KMS-11 (cell line): Measurements from ENCODE around the gene OLFML2A.

Source experiments
- H2AFZ ChIP-seq: fragments of 200-600 bp; sonication (generic); 2 replicates; pipeline ENCODE4 v1.6.1; 2016; ENCODE audit warnings: antibody characterized with exemption, mixed run types, low read depth
- H3K27ac ChIP-seq: fragments of 200-600 bp; sonication (generic); 2 replicates; pipeline ENCODE4 v1.6.1; 2016; ENCODE audit warnings: mild to moderate bottlenecking, mixed run types
- H3K27me3 ChIP-seq: fragments of 200-600 bp; sonication (generic); 2 replicates; pipeline ENCODE4 v1.6.1; 2017; ENCODE audit warnings: mild to moderate bottlenecking, low read depth, mixed run types, moderate library complexity; ENCODE audit not compliant: insufficient read depth
- H3K36me3 ChIP-seq: fragments of 200-600 bp; sonication (generic); 2 replicates; pipeline ENCODE4 v1.6.1; 2017; ENCODE audit warnings: mild to moderate bottlenecking, mixed run types; ENCODE audit not compliant: insufficient read depth
- H3K4me1 ChIP-seq: fragments of 200-600 bp; sonication (generic); 2 replicates; pipeline ENCODE4 v1.6.1; 2016; ENCODE audit warnings: mild to moderate bottlenecking, low read depth, mixed run types; ENCODE audit not compliant: poor library complexity, severe bottlenecking
- H3K4me2 ChIP-seq: fragments of 200-600 bp; sonication (generic); 2 replicates; pipeline ENCODE4 v1.7.0; 2016; ENCODE audit warnings: mild to moderate bottlenecking, mixed run types
- H3K4me3 ChIP-seq: fragments of 200-600 bp; sonication (generic); IDR thresholded peaks from 2 replicates; pipeline ENCODE4 v1.6.1; 2017; ENCODE audit warnings: low read depth, low read length, mixed read lengths; ENCODE audit not compliant: insufficient read depth
- H3K79me2 ChIP-seq: fragments of 200-600 bp; sonication (generic); 2 replicates; pipeline ENCODE4 v1.6.1; 2016; ENCODE audit warnings: low read depth, mixed run types; ENCODE audit not compliant: insufficient read depth
- H3K9ac ChIP-seq: fragments of 200-600 bp; sonication (generic); 2 replicates; pipeline ENCODE4 v1.6.1; 2016; ENCODE audit warnings: mild to moderate bottlenecking, mixed run types
- H4K20me1 ChIP-seq: fragments of 200-600 bp; sonication (generic); 2 replicates; pipeline ENCODE4 v1.6.1; 2016; ENCODE audit warnings: mild to moderate bottlenecking, mixed run types; ENCODE audit not compliant: insufficient read depth
- TF ChIP-seq, protein P1 (sequence below): fragments of 200-600 bp; sonication (generic); conservative IDR thresholded peaks from 2 replicates; pipeline ENCODE4 v1.6.1; 2017; ENCODE audit warnings: low read depth, mild to moderate bottlenecking, antibody characterized with exemption, low read length, moderate library complexity, mixed read lengths

OLFML2A gene

GRCh38 chr9:124818431-124819281 is 41.7 kb downstream of the OLFML2A start:
- Histone ChIP-seq H3K4me1 (no peaks in the 10 kb centered on the region), H3K79me2 (no peaks in the 10 kb centered on the region), H3K9ac (no peak overlapping the region), H3K27me3 (no peaks in the 10 kb centered on the region), H3K4me2 (no peak overlapping the region), H2AFZ (no peak overlapping the region), H3K27ac (no peak overlapping the region), H3K4me3 (no peak overlapping the region), H3K36me3 (no peaks in the 10 kb centered on the region), H4K20me1 (no peaks in the 10 kb centered on the region)
- TF ChIP-seq, protein P1, sequence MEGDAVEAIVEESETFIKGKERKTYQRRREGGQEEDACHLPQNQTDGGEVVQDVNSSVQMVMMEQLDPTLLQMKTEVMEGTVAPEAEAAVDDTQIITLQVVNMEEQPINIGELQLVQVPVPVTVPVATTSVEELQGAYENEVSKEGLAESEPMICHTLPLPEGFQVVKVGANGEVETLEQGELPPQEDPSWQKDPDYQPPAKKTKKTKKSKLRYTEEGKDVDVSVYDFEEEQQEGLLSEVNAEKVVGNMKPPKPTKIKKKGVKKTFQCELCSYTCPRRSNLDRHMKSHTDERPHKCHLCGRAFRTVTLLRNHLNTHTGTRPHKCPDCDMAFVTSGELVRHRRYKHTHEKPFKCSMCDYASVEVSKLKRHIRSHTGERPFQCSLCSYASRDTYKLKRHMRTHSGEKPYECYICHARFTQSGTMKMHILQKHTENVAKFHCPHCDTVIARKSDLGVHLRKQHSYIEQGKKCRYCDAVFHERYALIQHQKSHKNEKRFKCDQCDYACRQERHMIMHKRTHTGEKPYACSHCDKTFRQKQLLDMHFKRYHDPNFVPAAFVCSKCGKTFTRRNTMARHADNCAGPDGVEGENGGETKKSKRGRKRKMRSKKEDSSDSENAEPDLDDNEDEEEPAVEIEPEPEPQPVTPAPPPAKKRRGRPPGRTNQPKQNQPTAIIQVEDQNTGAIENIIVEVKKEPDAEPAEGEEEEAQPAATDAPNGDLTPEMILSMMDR = no peak

- H3K9ac ChIP-seq = no peak overlapping the region
- no peak overlapping the region for H3K27ac ChIP-seq
- H3K4me3 ChIP-seq = no peak overlapping the region
- no peak overlapping the region for H3K4me2 ChIP-seq
- TF ChIP-seq, protein P1 = no peak
- H3K36me3 ChIP-seq = no peaks in the 10 kb centered on the region
- H3K27me3 ChIP-seq = no peaks in the 10 kb centered on the region
- no peak overlapping the region for H2AFZ ChIP-seq
- H4K20me1 ChIP-seq = no peaks in the 10 kb centered on the region
- no peaks in the 10 kb centered on the region for H3K79me2 ChIP-seq
- no peaks in the 10 kb centered on the region for H3K4me1 ChIP-seq
Observed at GRCh38 chr9:124820698-124821623, 44.0 kb downstream of the OLFML2A start.

- H3K79me2 ChIP-seq = no peaks in the 10 kb centered on the region
- TF ChIP-seq, protein P1 = no peak
- no peaks in the 10 kb centered on the region for H3K36me3 ChIP-seq
- no peaks in the 10 kb centered on the region for H3K4me1 ChIP-seq
- H4K20me1 ChIP-seq = no peaks in the 10 kb centered on the region
- no peak overlapping the region for H3K27ac ChIP-seq
- H3K4me3 ChIP-seq = no peak overlapping the region
- no peak overlapping the region for H3K9ac ChIP-seq
- no peaks in the 10 kb centered on the region for H3K27me3 ChIP-seq
- H3K4me2 ChIP-seq = no peak overlapping the region
- no peak overlapping the region for H2AFZ ChIP-seq
Observed at GRCh38 chr9:124828489-124829333, 51.8 kb downstream of the OLFML2A start.

- H3K27ac ChIP-seq = no peak overlapping the region
- no peak overlapping the region for H2AFZ ChIP-seq
- H3K4me3 ChIP-seq = no peak overlapping the region
- H3K9ac ChIP-seq = no peak overlapping the region
- H3K27me3 ChIP-seq = no peaks in the 10 kb centered on the region
- H3K79me2 ChIP-seq = no peaks in the 10 kb centered on the region
- H4K20me1 ChIP-seq = no peaks in the 10 kb centered on the region
- no peak overlapping the region for H3K4me2 ChIP-seq
- H3K4me1 ChIP-seq = no peaks in the 10 kb centered on the region
- H3K36me3 ChIP-seq = no peaks in the 10 kb centered on the region
- TF ChIP-seq, protein P1 = no peak
Observed at GRCh38 chr9:124829334-124829669, 52.4 kb downstream of the OLFML2A start.
